Ovary (tissue), 9 donors: ENCODE results near the gene PRKCQ. TPM values are rescaled to one million over a fixed set of nuclear protein-coding genes. Genes with fewer than 3 reads are reported as not detected.

Experiments
- DNase-seq, 5 donors: peaks; one replicate each; pipeline ENCODE4 v3.0.0-alpha.2; 2019 to 2020
- H3K27ac ChIP-seq, 2 donors: fragments of 200-600 bp; one replicate each; pipeline versions ENCODE4 v1.5.1 to v1.8.0; 2019 to 2022
- H3K27me3 ChIP-seq: fragments of 200-600 bp; one replicate; pipeline ENCODE4 v1.8.0; 2022
- H3K36me3 ChIP-seq: fragments of 200-600 bp; sonication (generic); one replicate; pipeline ENCODE4 v1.5.1; 2019
- H3K4me1 ChIP-seq: one replicate; pipeline ENCODE4 v1.8.1; 2013; ENCODE audit warnings: mild to moderate bottlenecking, moderate library complexity; ENCODE audit not compliant: insufficient read depth
- H3K4me3 ChIP-seq: fragments of 200-600 bp; sonication (generic); one replicate; pipeline ENCODE4 v1.5.1; 2017
- H3K9me3 ChIP-seq, 2 donors: fragments of 200-600 bp in 1 of 2; sonication (generic) in 1 of 2; one replicate each; pipeline versions ENCODE4 v1.5.1 to v1.8.1; 2013 to 2019; ENCODE audit warnings: mild to moderate bottlenecking in 1 of 2, moderate library complexity in 1 of 2
- EP300 ChIP-seq: sonication (generic); formaldehyde crosslinking; IDR thresholded peaks from one replicate; pipeline ENCODE4 v1.6.1; 2017; ENCODE audit warnings: antibody characterized with exemption
- POLR2A ChIP-seq: fragments of 450-650 bp; IDR thresholded peaks from one replicate; pipeline ENCODE4 v1.6.1; 2017; ENCODE audit warnings: antibody characterized with exemption, mild to moderate bottlenecking, moderate library complexity
- WGBS, 3 donors: extraction: QIAGEN DNeasy Blood & Tissue Kit in 1 of 3; methylation state at CpG; one replicate each; pipeline versions ENCODE4 v1.1.5 to v1.1.7; 2013 to 2017; 5-methylcytosine and 5-hydroxymethylcytosine counted together
- intact Hi-C, 4 donors: fragments of 100-400 bp; cut with DNase I; formaldehyde crosslinking; loops; one replicate each; pipeline versions ENCODE4 v1.11.0 to v1.15.1; 2022 to 2023
- polyA plus RNA-seq, 2 donors: library from polyadenylated mRNA; stranded (reverse); fragments of 200-250 nt in 1 of 2; fragments of 350-450 nt in 1 of 2; fragmentation: Illumina TruSeq in 1 of 2; extraction: RNeasy Lipid Tissue Mini Kit (QIAGEN cat#74804) in 1 of 2; gene quantifications; one replicate each; pipeline ENCODE4 v1.2.3, GENCODE V29; 2013 to 2014
- total RNA-seq, 7 donors: library from RNA; depleted of rRNA in 2 of 7; stranded (reverse); fragments of >200 nt in 2 of 7; fragmentation: NEBNext Ultra II Directional in 3 of 7; extraction: Animal tissue kit (Norgen Biotek cat#: 25700) in 3 of 7; gene quantifications; one replicate each; pipeline versions ENCODE4 v1.1.0 to v1.2.4, GENCODE V29; 2016 to 2023
- TF ChIP-seq, protein P1 (sequence below), 3 donors: fragments of 450-650 bp in 2 of 3; fragments of 200-600 bp in 1 of 3; IDR thresholded peaks; one replicate each; pipeline versions ENCODE4 v1.5.1 to v1.8.0; 2016 to 2022; ENCODE audit warnings: antibody characterized with exemption in 3 of 3, mild to moderate bottlenecking in 1 of 3
- donor health status: DM: no; HTN: no; CAD: no; lungs with moderate emphysema.
- donor health status: DM: no; HTN: no; CAD: no.
- donor health status: Bipolar disorder and iron deficiency.
- donor health status: DM: yes; HTN: yes; CAD: no.
- donor health status: DM: no; HTN: no; CAD: no.
- donor health status: DM: yes; HTN: yes; CAD: no.

PRKCQ gene
- total and polyA plus RNA-seq, 9 donors: 0.71 to 3.6 (median 1.1) TPM

DNA sequence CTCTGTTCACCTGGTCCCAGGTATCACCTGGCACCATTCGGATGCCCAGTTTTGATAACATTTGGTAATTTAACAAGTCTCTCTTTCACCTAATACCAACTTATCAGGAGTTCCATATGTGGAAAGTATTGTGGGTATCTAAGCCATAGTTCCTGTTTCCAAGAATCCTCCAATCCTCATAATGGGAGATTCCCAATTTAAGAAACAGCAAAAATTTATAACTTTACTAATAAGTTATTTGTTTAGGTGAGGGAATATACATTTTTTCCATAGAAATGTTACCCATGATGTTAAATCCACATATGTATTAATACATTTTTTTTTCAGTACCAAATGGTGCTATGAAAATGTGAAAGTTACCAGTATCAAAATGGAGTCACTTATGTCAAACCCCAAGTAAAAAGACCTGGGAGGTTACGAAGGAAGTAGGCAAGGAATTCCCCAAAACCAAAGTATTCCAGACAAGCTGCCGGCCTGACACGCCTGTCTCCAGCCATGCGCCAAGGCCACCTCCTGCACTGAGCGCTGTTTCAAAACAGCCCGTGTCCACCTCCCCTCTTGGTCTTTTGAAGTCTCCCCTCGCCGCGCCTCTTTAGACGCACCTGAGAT is 44.8 kb downstream of the PRKCQ start:
- no peak overlapping the region for H3K4me3 ChIP-seq
- DNase-seq: no peak
- WGBS, 3 donors: 94 to 96% (median 94%) methylated on average over 11 of the region's 11 CpGs
- TF ChIP-seq EP300: no peak
- intact Hi-C loops: no loop called here
- H3K36me3 ChIP-seq: no peaks in the 10 kb centered on the region
- no peaks in the 10 kb centered on the region for H3K4me1 ChIP-seq
- no peak overlapping the region for H3K27ac ChIP-seq
- no peaks in the 10 kb centered on the region for H3K9me3 ChIP-seq
- no peaks in the 10 kb centered on the region for H3K27me3 ChIP-seq

DNA sequence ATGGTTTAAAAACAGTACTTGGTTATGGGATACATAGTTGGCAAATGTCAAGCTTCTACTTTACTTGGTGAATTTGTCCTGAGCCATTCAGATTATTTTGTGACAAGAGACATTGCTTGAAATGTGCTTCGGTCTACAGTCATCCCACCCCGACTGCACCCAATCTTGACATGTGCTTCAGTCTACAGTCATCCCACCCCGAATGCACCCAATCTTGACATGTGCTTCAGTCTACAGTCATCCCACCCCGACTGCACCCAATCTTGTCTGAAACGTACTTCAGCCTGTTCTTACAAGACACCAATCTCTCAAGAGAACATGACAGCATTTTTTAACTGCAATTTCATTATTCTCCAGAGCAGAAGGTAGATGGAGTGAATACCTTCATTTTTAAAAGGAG is 47.8 kb downstream of the PRKCQ start:
- no peak for DNase-seq
- whole genome bisulfite sequencing, 3 donors: 89 to 92% (median 92%) methylated on average over 5 of the region's 5 CpGs
- intact Hi-C loops: no loop called here
- Histone ChIP-seq H3K27me3 (no peaks in the 10 kb centered on the region), H3K27ac (no peak overlapping the region), H3K36me3 (no peaks in the 10 kb centered on the region), H3K9me3 (no peaks in the 10 kb centered on the region), H3K4me3 (no peak overlapping the region), H3K4me1 (no peaks in the 10 kb centered on the region)
- TF ChIP-seq, protein P1, sequence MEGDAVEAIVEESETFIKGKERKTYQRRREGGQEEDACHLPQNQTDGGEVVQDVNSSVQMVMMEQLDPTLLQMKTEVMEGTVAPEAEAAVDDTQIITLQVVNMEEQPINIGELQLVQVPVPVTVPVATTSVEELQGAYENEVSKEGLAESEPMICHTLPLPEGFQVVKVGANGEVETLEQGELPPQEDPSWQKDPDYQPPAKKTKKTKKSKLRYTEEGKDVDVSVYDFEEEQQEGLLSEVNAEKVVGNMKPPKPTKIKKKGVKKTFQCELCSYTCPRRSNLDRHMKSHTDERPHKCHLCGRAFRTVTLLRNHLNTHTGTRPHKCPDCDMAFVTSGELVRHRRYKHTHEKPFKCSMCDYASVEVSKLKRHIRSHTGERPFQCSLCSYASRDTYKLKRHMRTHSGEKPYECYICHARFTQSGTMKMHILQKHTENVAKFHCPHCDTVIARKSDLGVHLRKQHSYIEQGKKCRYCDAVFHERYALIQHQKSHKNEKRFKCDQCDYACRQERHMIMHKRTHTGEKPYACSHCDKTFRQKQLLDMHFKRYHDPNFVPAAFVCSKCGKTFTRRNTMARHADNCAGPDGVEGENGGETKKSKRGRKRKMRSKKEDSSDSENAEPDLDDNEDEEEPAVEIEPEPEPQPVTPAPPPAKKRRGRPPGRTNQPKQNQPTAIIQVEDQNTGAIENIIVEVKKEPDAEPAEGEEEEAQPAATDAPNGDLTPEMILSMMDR (IDR thresholded peaks at IDR 0.05): no peak
- TF ChIP-seq POLR2A (no peak), EP300 (no peak)

DNA sequence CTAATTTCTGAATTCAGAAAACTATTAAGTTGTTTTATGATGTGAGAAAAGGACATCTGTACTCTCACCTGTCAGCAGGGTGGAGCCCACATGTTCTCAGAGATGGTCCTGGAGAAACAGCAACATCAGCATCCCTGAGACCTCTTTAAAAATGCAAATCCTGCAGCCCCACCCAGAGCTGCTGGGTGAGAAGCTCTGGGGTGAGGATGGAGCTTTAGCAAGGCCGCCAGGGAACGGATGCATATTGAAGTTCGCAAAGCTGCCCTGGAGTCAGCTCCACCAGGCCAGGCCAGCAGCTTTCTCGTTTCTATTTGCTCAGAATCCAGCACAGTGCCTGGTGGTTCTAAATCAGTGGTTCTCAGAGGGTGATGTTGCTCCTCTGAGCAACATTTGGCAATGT is 49.1 kb downstream of the PRKCQ start:
- H3K4me3 ChIP-seq: no peak overlapping the region
- 69 to 82% (median 81%) methylated on average over 4 of the region's 4 CpGs for WGBS, 3 donors
- no peaks in the 10 kb centered on the region for H3K36me3 ChIP-seq
- intact Hi-C loops: no loop called here
- TF ChIP-seq EP300: no peak
- TF ChIP-seq, protein P1 (IDR thresholded peaks at IDR 0.05): no peak
- no peak for TF ChIP-seq POLR2A
- H3K9me3 ChIP-seq: no peaks in the 10 kb centered on the region
- no peak overlapping the region for H3K27ac ChIP-seq
- no peak for DNase-seq
- H3K4me1 ChIP-seq: no peaks in the 10 kb centered on the region
- H3K27me3 ChIP-seq: no peaks in the 10 kb centered on the region

DNA sequence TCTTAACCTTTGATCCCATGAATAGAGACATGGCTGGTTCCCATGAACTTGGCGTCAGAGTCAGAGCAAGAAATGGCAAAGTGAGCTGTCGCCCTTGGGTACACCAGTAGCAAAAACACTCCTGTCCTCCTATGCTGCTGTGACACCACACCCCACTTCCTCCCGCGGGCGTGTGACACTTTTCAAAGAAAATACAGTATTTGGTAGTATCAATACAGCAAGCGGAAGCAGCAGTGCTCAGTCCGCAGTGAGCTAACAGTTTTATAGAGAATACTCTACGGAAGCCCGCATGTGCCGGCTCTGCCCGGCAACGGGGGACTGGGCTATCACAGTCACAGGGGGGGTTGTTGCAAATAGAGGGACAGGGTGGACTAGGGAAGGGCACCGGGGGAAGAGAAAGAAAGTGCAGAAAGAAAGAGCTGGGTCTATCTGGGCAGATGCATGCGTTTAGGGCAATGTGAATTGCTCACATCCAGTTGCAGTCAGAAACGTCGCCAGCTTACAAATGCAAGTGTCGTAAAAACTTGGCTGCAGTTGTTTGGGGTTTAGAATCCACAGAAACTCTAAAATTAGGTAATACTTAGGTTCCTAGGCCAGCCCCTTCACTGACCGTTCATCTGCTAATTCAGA is 49.8 kb downstream of the PRKCQ start:
- no peak overlapping the region for H3K27ac ChIP-seq

More for the DNA sequence above, 49.8 kb downstream of the PRKCQ start:
- 81 to 86% (median 81%) methylated on average over 18 of the region's 18 CpGs for WGBS, 3 donors
- DNase-seq: no peak
- Histone ChIP-seq H3K9me3 (no peaks in the 10 kb centered on the region), H3K4me1 (no peaks in the 10 kb centered on the region), H3K36me3 (no peaks in the 10 kb centered on the region), H3K4me3 (no peak overlapping the region), H3K27me3 (no peaks in the 10 kb centered on the region)
- intact Hi-C loops: no loop called here
- TF ChIP-seq, protein P1 (IDR thresholded peaks at IDR 0.05): no peak
- TF ChIP-seq POLR2A (no peak), EP300 (no peak)
